ENCODE measurements around the gene GSC2.

The GSC2 gene

DNA sequence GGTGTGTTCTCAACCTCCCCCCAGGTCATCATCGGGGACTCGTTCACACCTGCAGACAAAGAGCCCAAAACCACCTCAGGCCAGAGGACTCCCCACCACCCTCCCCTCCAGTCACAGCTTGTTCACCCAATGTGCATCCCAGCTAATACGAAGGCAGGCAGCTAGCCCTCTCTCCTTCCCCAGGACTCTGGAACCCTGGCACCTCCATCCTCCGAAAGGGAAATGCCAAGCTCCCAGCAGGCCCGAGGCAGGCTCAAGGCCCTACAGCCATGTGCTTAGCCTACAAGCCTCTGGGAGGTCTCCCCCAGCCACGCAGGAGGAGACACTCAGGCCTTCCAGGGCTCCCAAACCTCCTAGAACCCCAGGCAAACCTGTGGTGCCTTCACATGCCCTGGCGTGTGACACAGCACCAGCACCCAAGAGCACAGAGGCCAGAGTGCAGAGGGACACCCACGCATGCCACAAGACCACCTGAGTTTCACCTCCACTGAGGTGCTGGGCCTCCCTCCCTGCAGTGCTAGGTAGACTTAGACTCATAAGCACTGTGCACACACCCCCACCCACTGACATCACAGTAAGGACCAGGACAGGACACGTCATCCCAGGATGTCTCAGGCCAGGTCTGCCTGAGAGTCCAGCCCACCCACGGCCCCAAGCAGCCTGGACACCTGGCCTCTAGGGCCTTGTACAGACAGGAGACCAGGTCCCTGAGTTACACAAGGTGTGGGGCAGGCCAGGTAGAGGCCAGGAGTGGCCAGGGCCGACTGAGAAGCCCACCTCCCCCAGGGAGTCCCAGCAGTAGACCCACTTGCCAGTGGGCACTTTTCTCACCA is 12.5 kb downstream of the GSC2 start:
- ATAC-seq (ENCODE audit: low read depth): no peak
- TF ChIP-seq, protein P1, sequence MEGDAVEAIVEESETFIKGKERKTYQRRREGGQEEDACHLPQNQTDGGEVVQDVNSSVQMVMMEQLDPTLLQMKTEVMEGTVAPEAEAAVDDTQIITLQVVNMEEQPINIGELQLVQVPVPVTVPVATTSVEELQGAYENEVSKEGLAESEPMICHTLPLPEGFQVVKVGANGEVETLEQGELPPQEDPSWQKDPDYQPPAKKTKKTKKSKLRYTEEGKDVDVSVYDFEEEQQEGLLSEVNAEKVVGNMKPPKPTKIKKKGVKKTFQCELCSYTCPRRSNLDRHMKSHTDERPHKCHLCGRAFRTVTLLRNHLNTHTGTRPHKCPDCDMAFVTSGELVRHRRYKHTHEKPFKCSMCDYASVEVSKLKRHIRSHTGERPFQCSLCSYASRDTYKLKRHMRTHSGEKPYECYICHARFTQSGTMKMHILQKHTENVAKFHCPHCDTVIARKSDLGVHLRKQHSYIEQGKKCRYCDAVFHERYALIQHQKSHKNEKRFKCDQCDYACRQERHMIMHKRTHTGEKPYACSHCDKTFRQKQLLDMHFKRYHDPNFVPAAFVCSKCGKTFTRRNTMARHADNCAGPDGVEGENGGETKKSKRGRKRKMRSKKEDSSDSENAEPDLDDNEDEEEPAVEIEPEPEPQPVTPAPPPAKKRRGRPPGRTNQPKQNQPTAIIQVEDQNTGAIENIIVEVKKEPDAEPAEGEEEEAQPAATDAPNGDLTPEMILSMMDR (IDR thresholded peaks at IDR 0.05; ENCODE audit: poor library complexity, severe bottlenecking): no peak
- no peaks in the 10 kb centered on the region for H3K27me3 ChIP-seq (ENCODE audit: insufficient read depth, poor library complexity, severe bottlenecking)
- H3K4me3 ChIP-seq (ENCODE audit: severe bottlenecking): no peak overlapping the region
- no peaks in the 10 kb centered on the region for H3K9me3 ChIP-seq (ENCODE audit: severe bottlenecking)
- DNase-seq (ENCODE audit: low spot score): no peak
- no peaks in the 10 kb centered on the region for H3K4me1 ChIP-seq (ENCODE audit: insufficient read depth, poor library complexity, severe bottlenecking)
- no peak overlapping the region for H3K27ac ChIP-seq (ENCODE audit: poor library complexity, severe bottlenecking)
- peaks cover 71% of the 10 kb centered on the region for H3K36me3 ChIP-seq (ENCODE audit: low read depth)

DNA sequence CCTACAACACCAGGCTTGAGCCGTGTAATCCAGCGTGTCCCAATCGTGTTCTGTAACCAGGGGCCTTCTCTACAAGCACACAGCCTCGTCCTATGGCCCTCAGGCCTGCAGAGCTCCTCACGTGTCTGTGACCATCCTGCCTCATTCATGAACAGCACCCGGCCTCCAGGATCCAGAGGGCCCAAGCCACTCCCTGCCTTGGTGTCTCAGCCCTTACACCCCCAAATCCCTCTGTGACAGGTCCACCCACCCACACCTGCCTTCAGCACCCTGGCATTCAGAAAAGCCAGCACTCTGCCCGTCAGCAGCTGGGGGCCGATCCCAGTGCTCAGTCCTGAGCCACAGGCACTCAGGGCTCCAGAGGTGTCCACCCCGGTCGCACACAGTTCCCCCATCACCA is 13.2 kb downstream of the GSC2 start:
- H3K36me3 ChIP-seq (ENCODE audit: low read depth): peaks cover 64% of the 10 kb centered on the region
- no peaks in the 10 kb centered on the region for H3K27me3 ChIP-seq (ENCODE audit: insufficient read depth, poor library complexity, severe bottlenecking)
- TF ChIP-seq, protein P1 (IDR thresholded peaks at IDR 0.05; ENCODE audit: poor library complexity, severe bottlenecking): no peak
- H3K4me3 ChIP-seq (ENCODE audit: severe bottlenecking): no peak overlapping the region
- no peak overlapping the region for H3K27ac ChIP-seq (ENCODE audit: poor library complexity, severe bottlenecking)
- no peak for DNase-seq (ENCODE audit: low spot score)
- no peaks in the 10 kb centered on the region for H3K9me3 ChIP-seq (ENCODE audit: severe bottlenecking)
- H3K4me1 ChIP-seq (ENCODE audit: insufficient read depth, poor library complexity, severe bottlenecking): no peaks in the 10 kb centered on the region
- ATAC-seq (ENCODE audit: low read depth): no peak

DNA sequence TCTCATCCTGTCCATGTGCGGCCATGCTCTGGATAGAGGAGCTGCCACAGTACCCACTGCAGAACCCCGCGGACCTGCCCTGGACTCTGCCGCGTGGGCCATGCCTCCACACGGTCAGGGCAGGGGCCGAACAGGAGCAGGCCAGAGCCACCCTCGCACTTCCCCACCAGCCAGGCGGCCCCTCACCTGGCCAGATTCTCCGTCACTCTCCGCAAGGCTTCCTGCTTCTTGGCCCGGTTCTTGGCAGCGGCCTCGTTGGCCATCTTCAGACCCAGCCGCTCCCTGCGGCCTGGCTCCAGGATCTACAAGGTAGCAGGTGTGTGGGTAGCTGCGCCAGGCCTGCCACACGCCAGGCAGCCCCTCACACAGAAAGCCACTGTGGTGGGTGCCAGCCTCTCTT is 15.2 kb downstream of the GSC2 start:
- peaks cover 3% of the 10 kb centered on the region for H3K4me1 ChIP-seq (ENCODE audit: insufficient read depth, poor library complexity, severe bottlenecking)
- TF ChIP-seq, protein P1 (IDR thresholded peaks at IDR 0.05; ENCODE audit: poor library complexity, severe bottlenecking): no peak
- H3K36me3 ChIP-seq (ENCODE audit: low read depth): peaks cover 44% of the 10 kb centered on the region
- H3K27ac ChIP-seq (ENCODE audit: poor library complexity, severe bottlenecking): no peak overlapping the region
- ATAC-seq (ENCODE audit: low read depth) (no peak), DNase-seq (ENCODE audit: low spot score) (no peak)
- no peaks in the 10 kb centered on the region for H3K27me3 ChIP-seq (ENCODE audit: insufficient read depth, poor library complexity, severe bottlenecking)
- H3K4me3 ChIP-seq (ENCODE audit: severe bottlenecking): no peak overlapping the region
- H3K9me3 ChIP-seq (ENCODE audit: severe bottlenecking): no peaks in the 10 kb centered on the region

DNA sequence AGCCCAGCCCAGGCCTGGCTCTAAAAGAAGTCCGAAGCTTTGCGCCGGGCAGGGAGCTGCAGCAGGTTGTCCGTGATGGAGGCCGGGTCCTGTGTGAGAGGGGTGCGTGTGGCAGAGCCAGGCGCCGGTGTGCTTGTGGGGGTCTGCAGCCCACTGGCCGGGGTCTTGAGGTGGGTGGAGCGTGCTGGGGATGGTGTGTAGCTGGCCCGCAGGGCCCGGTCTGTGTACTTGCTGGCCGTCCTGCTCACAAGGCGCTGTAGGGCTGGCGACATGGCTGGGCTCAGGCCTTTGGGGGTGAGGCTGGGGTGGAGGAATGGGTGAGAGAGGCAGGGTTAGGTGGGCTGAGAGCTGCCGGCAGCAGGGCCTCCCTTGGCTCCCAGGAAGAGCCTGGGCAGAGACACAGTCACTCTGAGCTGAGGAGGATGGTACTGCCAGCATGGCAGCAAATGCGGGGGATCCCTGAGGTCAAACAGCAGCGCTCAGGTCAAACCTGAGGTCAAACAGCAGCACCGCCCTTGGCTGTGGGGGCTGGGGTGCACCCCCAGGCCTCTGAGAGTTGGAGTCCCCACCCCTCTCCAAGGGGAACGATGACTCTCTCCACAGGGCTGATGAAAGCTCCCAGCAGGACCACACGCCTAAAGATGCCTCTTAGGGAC is 15.8 kb downstream of the GSC2 start:
- no peak overlapping the region for H3K4me3 ChIP-seq (ENCODE audit: severe bottlenecking)
- H3K4me1 ChIP-seq (ENCODE audit: insufficient read depth, poor library complexity, severe bottlenecking): peaks cover 9% of the 10 kb centered on the region
- TF ChIP-seq, protein P1 (IDR thresholded peaks at IDR 0.05; ENCODE audit: poor library complexity, severe bottlenecking): no peak
- H3K36me3 ChIP-seq (ENCODE audit: low read depth): peaks cover 41% of the 10 kb centered on the region
- ATAC-seq (ENCODE audit: low read depth): no peak
- no peak for DNase-seq (ENCODE audit: low spot score)
- no peak overlapping the region for H3K27ac ChIP-seq (ENCODE audit: poor library complexity, severe bottlenecking)
- H3K27me3 ChIP-seq (ENCODE audit: insufficient read depth, poor library complexity, severe bottlenecking): no peaks in the 10 kb centered on the region
- no peaks in the 10 kb centered on the region for H3K9me3 ChIP-seq (ENCODE audit: severe bottlenecking)

DNA sequence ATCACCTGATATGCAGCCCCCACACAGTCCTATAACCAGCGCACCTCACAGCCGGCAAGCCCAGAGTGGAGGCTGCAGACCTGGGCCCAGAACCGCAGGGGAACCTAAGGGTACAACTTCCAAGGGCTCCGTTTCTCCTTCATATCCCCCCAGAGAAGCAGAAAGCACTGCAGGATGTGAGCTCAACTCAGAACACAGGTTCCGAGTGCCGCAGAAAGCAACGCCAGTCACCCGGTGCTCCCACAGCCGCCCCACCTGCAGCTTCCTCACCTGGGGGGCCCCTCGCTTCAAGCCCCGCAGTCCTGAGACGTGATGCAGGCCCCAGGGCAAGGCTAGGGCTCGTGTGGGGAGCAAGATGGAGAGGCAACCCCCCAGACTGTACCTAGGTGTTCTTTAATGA is 16.5 kb downstream of the GSC2 start:
- Histone ChIP-seq H3K27me3 (ENCODE audit: insufficient read depth, poor library complexity, severe bottlenecking) (no peaks in the 10 kb centered on the region), H3K36me3 (ENCODE audit: low read depth) (peaks cover 33% of the 10 kb centered on the region), H3K27ac (ENCODE audit: poor library complexity, severe bottlenecking) (no peak overlapping the region), H3K4me1 (ENCODE audit: insufficient read depth, poor library complexity, severe bottlenecking) (peaks cover 10% of the 10 kb centered on the region), H3K9me3 (ENCODE audit: severe bottlenecking) (no peaks in the 10 kb centered on the region), H3K4me3 (ENCODE audit: severe bottlenecking) (no peak overlapping the region)
- no peak for ATAC-seq (ENCODE audit: low read depth)
- DNase-seq (ENCODE audit: low spot score): no peak
- TF ChIP-seq, protein P1 (IDR thresholded peaks at IDR 0.05; ENCODE audit: poor library complexity, severe bottlenecking): no peak

All from RWPE2 (cell line).